ENCODE measurements around the gene ZNF260. TPM values are rescaled to one million over a fixed set of nuclear protein-coding genes. Genes with fewer than 3 reads are reported as not detected.

The ZNF260 gene
- total RNA-seq, 1 donor from 2014 or later: 10.9 TPM

DNA sequence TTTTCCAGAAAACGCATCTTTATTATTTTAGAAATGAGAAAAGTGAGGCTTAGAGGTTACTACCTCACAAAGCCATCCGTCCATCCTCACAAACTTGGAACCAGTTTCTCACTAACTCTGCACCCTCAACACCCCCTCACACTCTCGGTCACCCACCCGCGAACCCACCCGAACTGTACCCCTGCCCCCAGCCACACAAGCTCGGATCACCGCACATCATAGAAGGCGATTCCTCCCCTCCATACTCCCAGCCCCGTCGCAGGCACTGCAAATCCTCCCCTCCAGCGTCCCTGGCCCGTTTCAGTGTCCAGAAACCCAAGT, 238 bp downstream of the ZNF260 start:
- H3K4me1 ChIP-seq: peaks cover 35% of the 10 kb centered on the region
- no peaks in the 10 kb centered on the region for H3K27me3 ChIP-seq (ENCODE audit: low read depth)
- H3K27ac ChIP-seq (replicated peaks): peak overlapping the region; percentile 97
- intact Hi-C loops (cut with micrococcal nuclease): no loop called here
- TF ChIP-seq, protein P1, sequence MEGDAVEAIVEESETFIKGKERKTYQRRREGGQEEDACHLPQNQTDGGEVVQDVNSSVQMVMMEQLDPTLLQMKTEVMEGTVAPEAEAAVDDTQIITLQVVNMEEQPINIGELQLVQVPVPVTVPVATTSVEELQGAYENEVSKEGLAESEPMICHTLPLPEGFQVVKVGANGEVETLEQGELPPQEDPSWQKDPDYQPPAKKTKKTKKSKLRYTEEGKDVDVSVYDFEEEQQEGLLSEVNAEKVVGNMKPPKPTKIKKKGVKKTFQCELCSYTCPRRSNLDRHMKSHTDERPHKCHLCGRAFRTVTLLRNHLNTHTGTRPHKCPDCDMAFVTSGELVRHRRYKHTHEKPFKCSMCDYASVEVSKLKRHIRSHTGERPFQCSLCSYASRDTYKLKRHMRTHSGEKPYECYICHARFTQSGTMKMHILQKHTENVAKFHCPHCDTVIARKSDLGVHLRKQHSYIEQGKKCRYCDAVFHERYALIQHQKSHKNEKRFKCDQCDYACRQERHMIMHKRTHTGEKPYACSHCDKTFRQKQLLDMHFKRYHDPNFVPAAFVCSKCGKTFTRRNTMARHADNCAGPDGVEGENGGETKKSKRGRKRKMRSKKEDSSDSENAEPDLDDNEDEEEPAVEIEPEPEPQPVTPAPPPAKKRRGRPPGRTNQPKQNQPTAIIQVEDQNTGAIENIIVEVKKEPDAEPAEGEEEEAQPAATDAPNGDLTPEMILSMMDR (IDR thresholded peaks at IDR 0.05; ENCODE audit: borderline replicate concordance): no peak
- H3K36me3 ChIP-seq: peaks cover 46% of the 10 kb centered on the region
- DNase-seq: no peak
- H3K4me3 ChIP-seq: peak overlapping the region; percentile 73
- peaks cover 63% of the 10 kb centered on the region for H3K9me3 ChIP-seq (replicated peaks)

DNA sequence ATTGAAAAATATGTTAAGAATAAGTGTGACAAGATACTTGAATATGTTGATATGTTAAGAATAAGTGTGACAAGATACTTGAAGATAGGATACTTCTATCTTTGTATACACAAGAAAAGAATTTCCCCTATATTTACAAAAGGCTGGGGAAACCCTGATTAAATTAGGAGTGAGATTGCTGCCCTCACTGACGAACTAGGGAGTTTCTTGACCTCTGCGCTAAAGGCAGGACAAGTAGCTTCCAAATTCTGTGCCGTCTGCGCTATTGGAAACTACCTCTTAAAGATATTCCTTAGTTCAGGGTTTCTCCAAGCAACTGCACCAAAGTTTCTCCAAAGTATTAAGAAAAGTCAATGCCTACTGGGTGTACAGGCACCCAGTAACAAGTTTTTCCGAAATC, 730 bp downstream of the ZNF260 start:
- H3K27ac ChIP-seq (replicated peaks): peak overlapping the region; percentile 97
- H3K9me3 ChIP-seq (replicated peaks): peaks cover 63% of the 10 kb centered on the region
- H3K27me3 ChIP-seq (ENCODE audit: low read depth): no peaks in the 10 kb centered on the region
- intact Hi-C loops (cut with micrococcal nuclease): no loop called here
- peak overlapping the region; percentile 73 for H3K4me3 ChIP-seq
- H3K36me3 ChIP-seq: peaks cover 46% of the 10 kb centered on the region
- H3K4me1 ChIP-seq: peaks cover 40% of the 10 kb centered on the region
- DNase-seq: no peak
- TF ChIP-seq, protein P1 (IDR thresholded peaks at IDR 0.05; ENCODE audit: borderline replicate concordance): no peak

DNA sequence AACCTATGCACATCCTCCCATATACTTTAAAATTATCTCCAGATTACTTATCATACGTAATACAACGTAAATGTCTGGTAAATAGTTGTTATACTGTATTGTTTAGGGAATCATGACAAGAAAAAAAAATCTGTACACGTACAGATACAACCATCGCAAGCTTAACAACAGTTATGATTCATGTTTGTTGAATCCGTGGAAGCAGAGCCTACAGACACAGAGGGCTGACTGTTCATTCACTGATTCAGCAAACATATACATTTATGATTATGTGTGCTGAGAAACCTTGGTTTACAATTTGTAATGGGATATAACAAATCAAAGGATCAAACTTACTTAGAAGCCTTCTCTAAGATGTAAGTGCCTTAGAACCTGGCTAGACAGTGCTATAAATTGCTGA, 1.5 kb downstream of the ZNF260 start:
- intact Hi-C loops (cut with micrococcal nuclease): no loop called here
- H3K4me1 ChIP-seq: peaks cover 40% of the 10 kb centered on the region
- no peak for DNase-seq
- H3K36me3 ChIP-seq: peaks cover 46% of the 10 kb centered on the region
- no peak overlapping the region for H3K27ac ChIP-seq (replicated peaks)
- H3K4me3 ChIP-seq: peak overlapping the region; percentile 73
- H3K27me3 ChIP-seq (ENCODE audit: low read depth): no peaks in the 10 kb centered on the region
- TF ChIP-seq, protein P1 (IDR thresholded peaks at IDR 0.05; ENCODE audit: borderline replicate concordance): no peak
- peaks cover 63% of the 10 kb centered on the region for H3K9me3 ChIP-seq (replicated peaks)

DNA sequence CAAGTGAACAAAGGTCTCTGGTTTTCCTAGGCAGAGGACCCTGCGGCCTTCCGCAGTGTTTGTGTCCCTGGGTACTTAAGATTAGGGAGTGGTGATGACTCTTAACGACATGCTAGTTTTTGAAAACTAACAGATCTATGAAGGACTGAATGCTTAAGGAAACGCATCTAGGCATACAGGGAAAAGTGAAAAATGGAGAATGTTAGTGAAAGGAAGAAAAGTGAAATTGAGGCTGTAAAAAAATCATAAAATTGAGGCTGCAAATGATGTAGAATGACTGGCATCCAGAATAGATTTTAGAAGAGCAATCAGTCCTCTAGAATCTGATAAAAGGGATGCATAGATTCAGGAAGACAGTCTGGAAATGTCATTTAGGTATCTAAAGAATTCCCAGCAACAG, 3.5 kb downstream of the ZNF260 start:
- H3K9me3 ChIP-seq (replicated peaks): peaks cover 68% of the 10 kb centered on the region
- DNase-seq: no peak
- no peak overlapping the region for H3K4me3 ChIP-seq
- peaks cover 38% of the 10 kb centered on the region for H3K4me1 ChIP-seq
- TF ChIP-seq, protein P1 (IDR thresholded peaks at IDR 0.05; ENCODE audit: borderline replicate concordance): no peak
- H3K27ac ChIP-seq (replicated peaks): no peak overlapping the region
- H3K36me3 ChIP-seq: peaks cover 61% of the 10 kb centered on the region
- intact Hi-C loops (cut with micrococcal nuclease): no loop called here
- H3K27me3 ChIP-seq (ENCODE audit: low read depth): no peaks in the 10 kb centered on the region

DNA sequence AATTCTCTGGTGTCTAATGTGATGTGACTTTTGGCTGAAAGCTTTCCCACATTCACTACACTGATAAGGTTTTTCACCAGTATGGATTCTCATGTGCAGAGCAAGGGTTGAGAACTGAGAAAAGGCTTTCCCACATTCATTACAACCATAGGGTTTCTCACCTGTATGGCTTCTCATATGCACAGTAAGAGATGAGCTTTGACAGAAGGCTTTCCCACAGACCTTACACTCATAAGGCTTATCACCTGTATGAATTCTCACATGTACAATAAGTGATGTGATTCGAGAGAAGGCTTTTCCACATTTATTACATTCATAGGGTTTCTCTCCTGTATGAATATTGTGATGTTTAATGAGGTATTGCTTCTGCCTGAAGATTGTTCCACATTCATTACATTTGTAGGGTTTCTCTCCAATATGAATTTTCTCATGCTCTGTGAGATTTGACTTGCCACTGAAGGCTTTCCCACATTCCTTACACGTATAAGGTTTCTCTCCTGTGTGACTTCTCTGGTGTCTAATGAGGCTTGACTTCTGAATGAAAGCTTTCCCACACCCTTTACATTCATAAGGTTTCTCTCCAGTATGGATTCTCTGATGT, 14.0 kb downstream of the ZNF260 start:
- TF ChIP-seq, protein P1 (IDR thresholded peaks at IDR 0.05; ENCODE audit: borderline replicate concordance): no peak
- no peaks in the 10 kb centered on the region for H3K27me3 ChIP-seq (ENCODE audit: low read depth)
- peaks cover 94% of the 10 kb centered on the region for H3K36me3 ChIP-seq
- intact Hi-C loops (cut with micrococcal nuclease): no loop called here
- H3K4me1 ChIP-seq: no peaks in the 10 kb centered on the region
- no peak for DNase-seq
- H3K27ac ChIP-seq (replicated peaks): no peak overlapping the region
- peaks cover 100% of the 10 kb centered on the region for H3K9me3 ChIP-seq (replicated peaks)
- no peak overlapping the region for H3K4me3 ChIP-seq
